ENCODE data around the gene DRG2. TPM values are rescaled to one million over a fixed set of nuclear protein-coding genes. Genes with fewer than 3 reads are reported as not detected.
A peak's percentile ranks its signal among the peaks of the same experiment; 100 is the strongest.

DRG2 gene
- total and polyA plus RNA-seq, 10 of the 15 experiments (the other 5 are each of a cell fraction or from before 2014, with no cell fraction given) = 9.1 to 64.8 (median 45.7) TPM

DNA sequence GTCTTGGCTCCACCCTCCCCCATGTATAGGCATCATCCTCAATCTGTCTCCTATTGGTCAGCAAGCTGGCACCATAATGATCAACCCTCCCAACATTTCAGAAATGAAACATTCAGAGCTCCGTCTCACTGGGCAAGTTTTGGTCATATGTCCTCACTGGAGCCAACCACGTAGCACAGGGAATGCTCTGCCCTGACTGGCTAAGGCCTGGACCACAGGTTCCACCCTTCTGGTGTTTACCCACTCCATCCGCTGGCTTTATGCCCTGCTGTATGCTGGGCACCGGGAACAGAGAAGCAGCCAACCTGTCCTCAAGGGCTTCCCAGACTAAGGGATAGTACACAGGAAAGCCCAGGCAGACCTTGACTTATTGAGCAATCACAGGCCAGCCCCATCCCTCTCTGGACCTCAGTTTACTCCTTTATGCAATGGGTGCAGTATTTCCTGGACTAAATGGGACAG is 41.3 kb downstream of the DRG2 start:
- H3K4me1 ChIP-seq (ENCODE audit: control insufficient read depth, insufficient read depth, low read length) = no peaks in the 10 kb centered on the region
- no peaks in the 10 kb centered on the region for H3K79me2 ChIP-seq (ENCODE audit: control insufficient read depth, insufficient read depth, low read length)
- H3K4me2 ChIP-seq (ENCODE audit: control insufficient read depth, insufficient read depth) = no peak overlapping the region
- WGBS (ENCODE audit: insufficient coverage, insufficient replicate concordance, low lambda C conversion rate, missing lambda C conversion rate) = 41% methylated on average over 4 of the region's 4 CpGs
- POLR2A ChIA-PET = no interaction called here
- no TSS peak for BruUV-seq (replicated peaks)
- intact Hi-C loops (cut with micrococcal nuclease; ENCODE audit: unreplicated experiment) = no loop called here
- no peaks in the 10 kb centered on the region for H3K36me3 ChIP-seq (ENCODE audit: control insufficient read depth in 2 of 2, insufficient read depth in 2 of 2, low read length in 1 of 2)
- FAIRE-seq = no peak
- CTCF ChIA-PET = interaction anchor here (1.0 kb wide), 1 partner anchor 8 kb away, joined by 3 read pairs; no protein-coding TSS in a partner anchor
- H3K9ac ChIP-seq (ENCODE audit: control insufficient read depth, insufficient read depth, low read length) = no peak overlapping the region
- in situ Hi-C loops (cut with MboI) = no loop called here
- DNase-seq (ENCODE audit: low read depth, low spot score) = no peak
- SMC1A ChIA-PET (ENCODE audit: uncharacterized antibody, unreplicated experiment) = no interaction called here
- H4K20me1 ChIP-seq (ENCODE audit: control insufficient read depth, insufficient read depth) = no peaks in the 10 kb centered on the region
- RAD21 ChIA-PET (ENCODE audit: unreplicated experiment) = no interaction called here
- no peak overlapping the region for H2AFZ ChIP-seq (ENCODE audit: control insufficient read depth, low read depth, low read length)
- no peaks in the 10 kb centered on the region for H3K9me3 ChIP-seq (replicated peaks; ENCODE audit: control insufficient read depth, insufficient read depth, low read length)
- TF ChIP-seq, protein P1, sequence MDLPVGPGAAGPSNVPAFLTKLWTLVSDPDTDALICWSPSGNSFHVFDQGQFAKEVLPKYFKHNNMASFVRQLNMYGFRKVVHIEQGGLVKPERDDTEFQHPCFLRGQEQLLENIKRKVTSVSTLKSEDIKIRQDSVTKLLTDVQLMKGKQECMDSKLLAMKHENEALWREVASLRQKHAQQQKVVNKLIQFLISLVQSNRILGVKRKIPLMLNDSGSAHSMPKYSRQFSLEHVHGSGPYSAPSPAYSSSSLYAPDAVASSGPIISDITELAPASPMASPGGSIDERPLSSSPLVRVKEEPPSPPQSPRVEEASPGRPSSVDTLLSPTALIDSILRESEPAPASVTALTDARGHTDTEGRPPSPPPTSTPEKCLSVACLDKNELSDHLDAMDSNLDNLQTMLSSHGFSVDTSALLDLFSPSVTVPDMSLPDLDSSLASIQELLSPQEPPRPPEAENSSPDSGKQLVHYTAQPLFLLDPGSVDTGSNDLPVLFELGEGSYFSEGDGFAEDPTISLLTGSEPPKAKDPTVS (IDR thresholded peaks at IDR 0.05; ENCODE audit: low read depth, low read length) = no peak
- no peak for TF ChIP-seq FOS (IDR thresholded peaks at IDR 0.05; ENCODE audit: borderline replicate concordance, extremely low read depth, insufficient read length)
- no peak for TF ChIP-seq MXI1 (IDR thresholded peaks at IDR 0.05; ENCODE audit: low read depth, low read length)
- no peak for TF ChIP-seq KLF5 (IDR thresholded peaks at IDR 0.05; ENCODE audit: partially characterized antibody)
- TF ChIP-seq POLR2AphosphoS2 (IDR thresholded peaks at IDR 0.05; ENCODE audit: low read depth, low read length) = no peak
- no peak overlapping the region for H3K4me3 ChIP-seq
- ATAC-seq = peak; percentile 65
- no peaks in the 10 kb centered on the region; a peak in 1 of 4 replicates for H3K27me3 ChIP-seq (replicated peaks in 1 of 2; ENCODE audit: control insufficient read depth in 2 of 2, insufficient read depth in 2 of 2, low read length in 1 of 2)
- H3K27ac ChIP-seq (ENCODE audit: control insufficient read depth, insufficient read depth) = no peak overlapping the region

DNA sequence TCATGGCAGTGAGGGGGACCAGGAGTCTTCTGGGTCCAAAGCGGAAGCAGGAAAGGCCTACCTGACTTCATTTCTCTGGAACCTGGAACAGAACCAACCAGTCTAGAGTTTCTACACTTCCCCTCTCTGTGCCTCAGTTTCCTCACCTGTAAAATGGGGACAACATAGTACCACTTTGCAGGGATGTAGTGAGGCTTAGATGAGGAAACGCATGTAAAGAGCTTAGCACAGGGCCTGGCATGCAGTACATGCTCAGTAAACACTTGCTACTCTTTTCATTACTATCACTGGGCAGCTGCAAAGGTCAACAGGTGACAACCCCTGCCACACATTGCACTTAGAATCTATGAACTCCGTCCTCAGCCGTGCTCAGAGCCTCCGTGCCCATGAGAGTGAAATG is 45.0 kb downstream of the DRG2 start:
- Histone ChIP-seq H2AFZ (ENCODE audit: control insufficient read depth, low read depth, low read length) (no peak overlapping the region), H3K79me2 (ENCODE audit: control insufficient read depth, insufficient read depth, low read length) (no peaks in the 10 kb centered on the region), H3K36me3 (ENCODE audit: control insufficient read depth in 2 of 2, insufficient read depth in 2 of 2, low read length in 1 of 2) (no peaks in the 10 kb centered on the region), H3K4me3 (no peak overlapping the region), H3K4me1 (ENCODE audit: control insufficient read depth, insufficient read depth, low read length) (no peaks in the 10 kb centered on the region), H4K20me1 (ENCODE audit: control insufficient read depth, insufficient read depth) (no peaks in the 10 kb centered on the region), H3K27ac (ENCODE audit: control insufficient read depth, insufficient read depth) (no peak overlapping the region), H3K9ac (ENCODE audit: control insufficient read depth, insufficient read depth, low read length) (no peak overlapping the region), H3K4me2 (ENCODE audit: control insufficient read depth, insufficient read depth) (no peak overlapping the region), H3K9me3 (replicated peaks; ENCODE audit: control insufficient read depth, insufficient read depth, low read length) (no peaks in the 10 kb centered on the region), H3K27me3 (replicated peaks in 1 of 2; ENCODE audit: control insufficient read depth in 2 of 2, insufficient read depth in 2 of 2, low read length in 1 of 2) (no peaks in the 10 kb centered on the region; a peak in 1 of 4 replicates)
- in situ Hi-C loops (cut with MboI) (loop anchor here (5.0 kb wide), 1 partner anchor 50 kb away; no protein-coding TSS in a partner anchor), intact Hi-C loops (cut with micrococcal nuclease; ENCODE audit: unreplicated experiment) (no loop called here)
- WGBS (ENCODE audit: insufficient coverage, insufficient replicate concordance, low lambda C conversion rate, missing lambda C conversion rate) = 66% methylated on average over 5 of the region's 5 CpGs
- ChIA-PET RAD21 (ENCODE audit: unreplicated experiment) (no interaction called here), CTCF (interaction anchor here (0.5 kb wide), 1 partner anchor 54 kb away, joined by 3 read pairs; no protein-coding TSS in a partner anchor), SMC1A (ENCODE audit: uncharacterized antibody, unreplicated experiment) (no interaction called here), POLR2A (no interaction called here)
- FAIRE-seq (no peak), ATAC-seq (no peak), DNase-seq (ENCODE audit: low read depth, low spot score) (no peak)
- TF ChIP-seq ASH2L (IDR thresholded peaks at IDR 0.05; ENCODE audit: borderline replicate concordance, low read depth) = no peak
- no peak for TF ChIP-seq MTA3 (IDR thresholded peaks at IDR 0.05; ENCODE audit: borderline replicate concordance, low read length)
- TF ChIP-seq, protein P2, sequence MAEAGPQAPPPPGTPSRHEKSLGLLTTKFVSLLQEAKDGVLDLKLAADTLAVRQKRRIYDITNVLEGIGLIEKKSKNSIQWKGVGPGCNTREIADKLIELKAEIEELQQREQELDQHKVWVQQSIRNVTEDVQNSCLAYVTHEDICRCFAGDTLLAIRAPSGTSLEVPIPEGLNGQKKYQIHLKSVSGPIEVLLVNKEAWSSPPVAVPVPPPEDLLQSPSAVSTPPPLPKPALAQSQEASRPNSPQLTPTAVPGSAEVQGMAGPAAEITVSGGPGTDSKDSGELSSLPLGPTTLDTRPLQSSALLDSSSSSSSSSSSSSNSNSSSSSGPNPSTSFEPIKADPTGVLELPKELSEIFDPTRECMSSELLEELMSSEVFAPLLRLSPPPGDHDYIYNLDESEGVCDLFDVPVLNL (IDR thresholded peaks at IDR 0.05; ENCODE audit: low read depth, low read length) = no peak
- TF ChIP-seq STAT3 (IDR thresholded peaks at IDR 0.05; ENCODE audit: low read depth, low read length) = no peak
- no peak for TF ChIP-seq NRF1 (conservative IDR thresholded peaks at IDR 0.05; ENCODE audit: low read depth, low read length)
- TF ChIP-seq SP1 (IDR thresholded peaks at IDR 0.05; ENCODE audit: low read depth, low read length) = no peak
- TF ChIP-seq ZBED1 (IDR thresholded peaks at IDR 0.05; ENCODE audit: borderline replicate concordance) = no peak
- BruUV-seq (replicated peaks) = no TSS peak
